ENCODE results near the gene MPEG1. TPM values are rescaled to one million over a fixed set of nuclear protein-coding genes. Genes with fewer than 3 reads are reported as not detected.

MPEG1 gene
- total and polyA plus RNA-seq, 4 donors = 3.2 to 27.2 (median 16.9) TPM

GRCh38 chr11:59204746-59205145, 8.0 kb downstream of the MPEG1 start:
- WGBS = 97% methylated on average over 3 of the region's 3 CpGs
- no peak for TF ChIP-seq JUND (IDR thresholded peaks at IDR 0.05)
- H3K4me1 ChIP-seq (ENCODE audit: control insufficient read depth in 4 of 4, insufficient read depth in 4 of 4, low read length in 3 of 4) = peaks cover 6 to 16% (median 8%) of the 10 kb centered on the region in 4 donors
- H3K27ac ChIP-seq (ENCODE audit: low read depth in 1 of 2, low read length in 2 of 2) = no peak overlapping the region
- H3K9ac ChIP-seq (ENCODE audit: low read depth in 1 of 2, low read length in 2 of 2) = no peak overlapping the region
- DNase-seq (ENCODE audit: low spot score) = no peak
- H3K9me3 ChIP-seq (ENCODE audit: control insufficient read depth in 4 of 4, low read length in 3 of 4) = no peaks in the 10 kb centered on the region
- H3K36me3 ChIP-seq (ENCODE audit: control insufficient read depth in 4 of 4, insufficient read depth in 3 of 4, low read depth in 1 of 4, low read length in 3 of 4) = peaks cover 2 to 43% (median 30%) of the 10 kb centered on the region in 4 donors
- no peaks in the 10 kb centered on the region for H3K27me3 ChIP-seq (ENCODE audit: control insufficient read depth in 4 of 4, insufficient read depth in 4 of 4, low read length in 3 of 4)
- no peak overlapping the region for H3K4me3 ChIP-seq (ENCODE audit: low read depth in 1 of 3, low read length in 3 of 3)

DNA sequence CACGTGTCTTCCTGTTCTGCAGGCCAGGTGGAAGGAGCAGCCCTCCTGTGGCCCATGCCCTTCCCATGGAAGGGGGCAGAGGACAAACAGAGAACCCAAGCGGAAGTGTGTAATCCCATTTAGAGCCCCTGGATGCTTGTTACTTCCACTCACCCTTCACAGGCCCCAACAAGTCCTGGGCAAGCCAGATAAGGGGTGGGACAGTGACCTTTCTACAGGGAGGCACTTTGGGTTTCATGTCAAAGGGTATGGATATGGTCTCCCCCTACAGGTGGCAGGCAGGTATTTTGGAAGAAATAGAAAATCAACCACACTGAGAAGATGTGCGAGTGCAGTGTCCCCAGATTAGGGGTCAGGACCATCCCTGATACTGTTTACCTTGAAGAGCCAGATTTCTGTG, 11.4 kb downstream of the MPEG1 start:
- Histone ChIP-seq H3K36me3 (ENCODE audit: control insufficient read depth in 4 of 4, insufficient read depth in 3 of 4, low read depth in 1 of 4, low read length in 3 of 4) (peaks cover 2 to 62% (median 34%) of the 10 kb centered on the region in 4 donors), H3K4me3 (ENCODE audit: low read depth in 1 of 3, low read length in 3 of 3) (no peak overlapping the region), H3K9me3 (ENCODE audit: control insufficient read depth in 4 of 4, low read length in 3 of 4) (no peaks in the 10 kb centered on the region), H3K27me3 (ENCODE audit: control insufficient read depth in 4 of 4, insufficient read depth in 4 of 4, low read length in 3 of 4) (no peaks in the 10 kb centered on the region), H3K4me1 (ENCODE audit: control insufficient read depth in 4 of 4, insufficient read depth in 4 of 4, low read length in 3 of 4) (peaks cover 2 to 16% (median 10%) of the 10 kb centered on the region in 4 donors), H3K9ac (ENCODE audit: low read depth in 1 of 2, low read length in 2 of 2) (no peak overlapping the region), H3K27ac (ENCODE audit: low read depth in 1 of 2, low read length in 2 of 2) (no peak overlapping the region)
- 76% methylated on average over 3 of the region's 3 CpGs for WGBS
- TF ChIP-seq YY1 (IDR thresholded peaks at IDR 0.05) (no peak), RXRA (IDR thresholded peaks at IDR 0.05) (peak; percentile 55 to 82), REST (IDR thresholded peaks at IDR 0.05) (no peak), JUND (IDR thresholded peaks at IDR 0.05) (no peak), RAD21 (IDR thresholded peaks at IDR 0.05) (peak; percentile 75 to 83), FOXA1 (IDR thresholded peaks at IDR 0.05) (no peak), TAF1 (conservative IDR thresholded peaks at IDR 0.05) (no peak), HNF4A (conservative IDR thresholded peaks at IDR 0.05) (peak; percentile 15 to 34), FOXA2 (IDR thresholded peaks at IDR 0.05) (no peak), CTCF (IDR thresholded peaks at IDR 0.05; ENCODE audit: low read depth, low read length, missing input control) (peak; percentile 58), SP1 (IDR thresholded peaks at IDR 0.05) (peak; percentile 20)
- no peak for DNase-seq (ENCODE audit: low spot score)

- Histone ChIP-seq H3K4me3 (ENCODE audit: low read depth in 1 of 3, low read length in 3 of 3) (no peak overlapping the region), H3K9ac (ENCODE audit: low read depth in 1 of 2, low read length in 2 of 2) (no peak overlapping the region), H3K9me3 (ENCODE audit: control insufficient read depth in 4 of 4, low read length in 3 of 4) (no peaks in the 10 kb centered on the region), H3K4me1 (ENCODE audit: control insufficient read depth in 4 of 4, insufficient read depth in 4 of 4, low read length in 3 of 4) (peaks cover 5 to 18% (median 11%) of the 10 kb centered on the region in 4 donors), H3K36me3 (ENCODE audit: control insufficient read depth in 4 of 4, insufficient read depth in 3 of 4, low read depth in 1 of 4, low read length in 3 of 4) (peaks cover 2 to 64% (median 35%) of the 10 kb centered on the region in 4 donors), H3K27ac (ENCODE audit: low read depth in 1 of 2, low read length in 2 of 2) (no peak overlapping the region), H3K27me3 (ENCODE audit: control insufficient read depth in 4 of 4, insufficient read depth in 4 of 4, low read length in 3 of 4) (no peaks in the 10 kb centered on the region)
- TF ChIP-seq TAF1 (conservative IDR thresholded peaks at IDR 0.05) (no peak), JUND (IDR thresholded peaks at IDR 0.05) (no peak), GABPA (IDR thresholded peaks at IDR 0.05 in 1 of 2, conservative IDR thresholded peaks at IDR 0.05 in 1 of 2) (no peak), HNF4A (conservative IDR thresholded peaks at IDR 0.05) (no peak), NR2F2 (IDR thresholded peaks at IDR 0.05) (no peak), RXRA (IDR thresholded peaks at IDR 0.05) (no peak), REST (IDR thresholded peaks at IDR 0.05) (no peak)
- TF ChIP-seq, protein P1, sequence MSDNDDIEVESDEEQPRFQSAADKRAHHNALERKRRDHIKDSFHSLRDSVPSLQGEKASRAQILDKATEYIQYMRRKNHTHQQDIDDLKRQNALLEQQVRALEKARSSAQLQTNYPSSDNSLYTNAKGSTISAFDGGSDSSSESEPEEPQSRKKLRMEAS (IDR thresholded peaks at IDR 0.05) = no peak
- TF ChIP-seq, protein P2, sequence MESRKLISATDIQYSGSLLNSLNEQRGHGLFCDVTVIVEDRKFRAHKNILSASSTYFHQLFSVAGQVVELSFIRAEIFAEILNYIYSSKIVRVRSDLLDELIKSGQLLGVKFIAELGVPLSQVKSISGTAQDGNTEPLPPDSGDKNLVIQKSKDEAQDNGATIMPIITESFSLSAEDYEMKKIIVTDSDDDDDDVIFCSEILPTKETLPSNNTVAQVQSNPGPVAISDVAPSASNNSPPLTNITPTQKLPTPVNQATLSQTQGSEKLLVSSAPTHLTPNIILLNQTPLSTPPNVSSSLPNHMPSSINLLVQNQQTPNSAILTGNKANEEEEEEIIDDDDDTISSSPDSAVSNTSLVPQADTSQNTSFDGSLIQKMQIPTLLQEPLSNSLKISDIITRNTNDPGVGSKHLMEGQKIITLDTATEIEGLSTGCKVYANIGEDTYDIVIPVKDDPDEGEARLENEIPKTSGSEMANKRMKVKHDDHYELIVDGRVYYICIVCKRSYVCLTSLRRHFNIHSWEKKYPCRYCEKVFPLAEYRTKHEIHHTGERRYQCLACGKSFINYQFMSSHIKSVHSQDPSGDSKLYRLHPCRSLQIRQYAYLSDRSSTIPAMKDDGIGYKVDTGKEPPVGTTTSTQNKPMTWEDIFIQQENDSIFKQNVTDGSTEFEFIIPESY (IDR thresholded peaks at IDR 0.05) = no peak
- DNase-seq (ENCODE audit: low spot score) = no peak
- 82% methylated on average over 4 of the region's 4 CpGs for WGBS
Observed at GRCh38 chr11:59200423-59200746, 12.3 kb downstream of the MPEG1 start.

Measured in liver (tissue), 9 donors.